OCI-LY7 (cell line): ENCODE results near the gene NEK11.

ENCODE experiments used
- EZH2phosphoT487 ChIP-seq: fragments of 200-600 bp; sonication (generic); IDR thresholded peaks from 2 replicates; pipeline ENCODE4 v1.6.1; 2018; ENCODE audit warnings: low read depth, borderline replicate concordance, mild to moderate bottlenecking, mixed run types, antibody characterized with exemption, low read length, moderate library complexity, mixed read lengths
- TF ChIP-seq, protein P1 (sequence below): fragments of 200-600 bp; sonication (generic); conservative IDR thresholded peaks from 2 replicates; pipeline ENCODE4 v1.5.1; 2014; ENCODE audit warnings: mild to moderate bottlenecking, antibody characterized with exemption, low read length, moderate library complexity, mixed read lengths

DNA sequence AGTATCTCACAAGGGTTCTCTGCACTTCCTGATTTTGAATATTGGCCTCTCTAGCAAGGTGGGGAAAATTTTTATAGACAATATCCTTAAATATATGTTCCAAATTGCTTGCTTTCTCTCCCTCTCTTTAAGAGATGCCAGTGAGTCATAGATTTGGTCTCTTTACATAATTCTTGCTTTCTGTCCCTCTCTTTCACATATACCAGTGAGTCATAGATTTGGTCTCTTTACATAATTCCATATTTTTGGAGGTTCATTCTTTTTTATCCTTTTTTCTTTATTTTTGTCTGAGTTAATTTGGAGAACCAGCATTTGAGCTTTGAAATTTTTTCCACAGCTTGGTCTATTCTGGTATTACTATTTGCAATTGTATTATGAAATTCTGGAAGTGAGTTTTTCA, 277.2 kb downstream of the NEK11 start:
- TF ChIP-seq, protein P1, sequence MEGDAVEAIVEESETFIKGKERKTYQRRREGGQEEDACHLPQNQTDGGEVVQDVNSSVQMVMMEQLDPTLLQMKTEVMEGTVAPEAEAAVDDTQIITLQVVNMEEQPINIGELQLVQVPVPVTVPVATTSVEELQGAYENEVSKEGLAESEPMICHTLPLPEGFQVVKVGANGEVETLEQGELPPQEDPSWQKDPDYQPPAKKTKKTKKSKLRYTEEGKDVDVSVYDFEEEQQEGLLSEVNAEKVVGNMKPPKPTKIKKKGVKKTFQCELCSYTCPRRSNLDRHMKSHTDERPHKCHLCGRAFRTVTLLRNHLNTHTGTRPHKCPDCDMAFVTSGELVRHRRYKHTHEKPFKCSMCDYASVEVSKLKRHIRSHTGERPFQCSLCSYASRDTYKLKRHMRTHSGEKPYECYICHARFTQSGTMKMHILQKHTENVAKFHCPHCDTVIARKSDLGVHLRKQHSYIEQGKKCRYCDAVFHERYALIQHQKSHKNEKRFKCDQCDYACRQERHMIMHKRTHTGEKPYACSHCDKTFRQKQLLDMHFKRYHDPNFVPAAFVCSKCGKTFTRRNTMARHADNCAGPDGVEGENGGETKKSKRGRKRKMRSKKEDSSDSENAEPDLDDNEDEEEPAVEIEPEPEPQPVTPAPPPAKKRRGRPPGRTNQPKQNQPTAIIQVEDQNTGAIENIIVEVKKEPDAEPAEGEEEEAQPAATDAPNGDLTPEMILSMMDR, result no peak
- TF ChIP-seq EZH2phosphoT487, result no peak
